AG09319 (cell line): ENCODE measurements around the gene TTC21B.

Experiments
- DNase-seq: peaks from one replicate; pipeline ENCODE4 v3.0.0-alpha.2; 2010; ENCODE audit warnings: low read depth; ENCODE audit errors: extremely low read depth
- CTCF ChIP-seq: IDR thresholded peaks from 2 replicates; pipeline ENCODE4 v1.5.1; 2011; ENCODE audit warnings: low read depth, mild to moderate bottlenecking, inconsistent platforms, low read length, moderate library complexity

TTC21B gene

GRCh38 chr2:165891345-165891744 is 62.2 kb downstream of the TTC21B start:
- no peak for DNase-seq
- TF ChIP-seq CTCF = no peak

GRCh38 chr2:165889798-165890197 is 63.8 kb downstream of the TTC21B start:
- no peak for DNase-seq
- TF ChIP-seq CTCF = no peak

GRCh38 chr2:165889158-165889557 is 64.4 kb downstream of the TTC21B start:
- no peak for DNase-seq
- no peak for TF ChIP-seq CTCF

GRCh38 chr2:165888171-165888570 is 65.4 kb downstream of the TTC21B start:
- TF ChIP-seq CTCF = no peak

GRCh38 chr2:165886487-165887146 is 67.0 kb downstream of the TTC21B start:
- no peak for TF ChIP-seq CTCF
- DNase-seq = no peak

More at GRCh38 chr2:165888171-165888570, 65.4 kb downstream of the TTC21B start:
- no peak for DNase-seq

GRCh38 chr2:165877565-165878550 is 75.7 kb downstream of the TTC21B start:
- DNase-seq = peak; percentile 62
- no peak for TF ChIP-seq CTCF

GRCh38 chr2:165876712-165877111 is 76.9 kb downstream of the TTC21B start:
- TF ChIP-seq CTCF = no peak
- no peak for DNase-seq
